Esophagus (tissue), 2 donors: ENCODE results near the gene ACOT7. TPM values are rescaled to one million over a fixed set of nuclear protein-coding genes. Genes with fewer than 3 reads are reported as not detected.
A peak's percentile ranks its signal among the peaks of the same experiment; 100 is the strongest.

Experiments used
- H3K27ac ChIP-seq, 2 donors: one replicate each; pipeline ENCODE4 v1.5.1; 2013; ENCODE audit warnings: low read depth in 2 of 2, mild to moderate bottlenecking in 2 of 2, inconsistent platforms in 1 of 2, low read length in 1 of 2, moderate library complexity in 1 of 2
- H3K27me3 ChIP-seq, 2 donors: one replicate each; pipeline ENCODE4 v1.6.1; 2013; ENCODE audit warnings: low read length in 2 of 2, control low read depth in 1 of 2, mild to moderate bottlenecking in 1 of 2; ENCODE audit not compliant: insufficient read depth in 2 of 2, control insufficient read depth in 1 of 2
- H3K36me3 ChIP-seq, 2 donors: one replicate each; pipeline ENCODE4 v1.6.1; 2013; ENCODE audit warnings: low read length in 1 of 2; ENCODE audit not compliant: control insufficient read depth in 2 of 2, insufficient read depth in 2 of 2
- H3K4me1 ChIP-seq, 2 donors: one replicate each; pipeline ENCODE4 v1.6.1; 2013; ENCODE audit warnings: low read length in 1 of 2; ENCODE audit not compliant: control insufficient read depth in 2 of 2, insufficient read depth in 2 of 2
- H3K4me3 ChIP-seq, 2 donors: one replicate each; pipeline ENCODE4 v1.5.1; 2013; ENCODE audit warnings: low read length in 2 of 2, mild to moderate bottlenecking in 2 of 2, low read depth in 1 of 2, moderate library complexity in 1 of 2
- H3K9me3 ChIP-seq, 2 donors: one replicate each; pipeline ENCODE4 v1.6.1; 2013; ENCODE audit warnings: mild to moderate bottlenecking in 2 of 2, low read depth in 1 of 2, low read length in 1 of 2, moderate library complexity in 1 of 2; ENCODE audit not compliant: control insufficient read depth in 2 of 2, insufficient read depth in 1 of 2
- WGBS, 2 donors: extraction: QIAGEN DNeasy Blood & Tissue Kit; methylation state at CpG; one replicate each; pipeline ENCODE4 v1.1.7; 2013; 5-methylcytosine and 5-hydroxymethylcytosine counted together
- polyA plus RNA-seq, 2 donors: library from polyadenylated mRNA; stranded (reverse); fragments of 200-250 nt; gene quantifications; one replicate each; pipeline ENCODE4 v1.2.3, GENCODE V29; 2013
- donor health status: healthy with polysubstance abuse.
- donor health status: Bipolar disorder and iron deficiency.

Gene ACOT7
- polyA plus RNA-seq, 2 donors = 12.3 to 39.7 TPM

GRCh38 chr1:6358144-6358624 is 35.4 kb downstream of the ACOT7 start:
- Histone ChIP-seq H3K4me1 (peaks cover 23 to 42% of the 10 kb centered on the region in 2 donors), H3K4me3 (no peak overlapping the region), H3K27ac (peak overlapping the region; percentile 86 to 87), H3K36me3 (no peaks in the 10 kb centered on the region), H3K27me3 (no peaks in the 10 kb centered on the region), H3K9me3 (no peaks in the 10 kb centered on the region)
- WGBS, 2 donors = 38 to 42% methylated on average over 10 of the region's 10 CpGs

- Histone ChIP-seq H3K4me3 (no peak overlapping the region), H3K27me3 (no peaks in the 10 kb centered on the region), H3K27ac (no peak overlapping the region), H3K36me3 (no peaks in the 10 kb centered on the region), H3K4me1 (peaks cover 23 to 42% of the 10 kb centered on the region in 2 donors), H3K9me3 (no peaks in the 10 kb centered on the region)
- 80 to 84% methylated on average over 11 of the region's 11 CpGs for WGBS, 2 donors
Measured at GRCh38 chr1:6357243-6357936, 36.2 kb downstream of the ACOT7 start.

GRCh38 chr1:6355621-6356020 is 37.9 kb downstream of the ACOT7 start:
- H3K27me3 ChIP-seq = no peaks in the 10 kb centered on the region
- H3K9me3 ChIP-seq = no peaks in the 10 kb centered on the region
- H3K36me3 ChIP-seq = no peaks in the 10 kb centered on the region
- H3K4me3 ChIP-seq = no peak overlapping the region
- peak overlapping the region in 1 of 2 donors; percentile 59 for H3K27ac ChIP-seq
- WGBS, 2 donors = 73 to 88% methylated on average over 11 of the region's 11 CpGs
- peaks cover 25 to 57% of the 10 kb centered on the region in 2 donors for H3K4me1 ChIP-seq

DNA sequence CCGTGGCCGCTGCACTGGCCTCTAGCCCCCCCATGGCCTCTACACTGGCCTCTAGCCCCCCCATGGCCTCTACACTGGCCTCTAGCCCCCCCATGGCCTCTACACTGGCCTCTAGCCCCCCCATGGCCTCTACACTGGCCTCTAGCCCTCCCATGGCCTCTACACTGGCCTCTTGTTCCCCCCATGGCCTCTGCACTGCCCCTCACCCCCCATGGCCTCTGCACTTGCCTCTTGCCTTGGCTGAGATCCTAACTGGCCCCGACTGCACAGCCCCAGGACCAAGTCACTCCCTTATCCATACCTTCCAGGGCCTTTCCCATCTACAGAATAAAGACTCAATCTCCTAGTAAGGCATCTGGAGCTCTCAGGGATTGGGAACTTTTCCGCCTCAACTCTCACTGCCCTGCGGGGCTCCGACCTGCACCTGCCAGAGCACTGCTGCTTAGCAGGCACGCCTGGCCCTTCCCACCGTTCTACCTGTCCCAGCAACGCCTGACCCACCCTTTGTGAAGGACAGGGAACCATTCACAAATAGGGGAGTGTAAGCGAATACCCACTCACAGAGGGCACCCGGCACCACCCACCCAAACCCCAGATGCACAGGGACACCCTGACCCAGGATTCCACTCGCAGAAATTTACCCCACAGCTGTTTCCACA is 38.8 kb downstream of the ACOT7 start:
- no peaks in the 10 kb centered on the region for H3K27me3 ChIP-seq
- no peaks in the 10 kb centered on the region for H3K36me3 ChIP-seq
- peak overlapping the region; percentile 4 to 59 for H3K27ac ChIP-seq
- no peak overlapping the region for H3K4me3 ChIP-seq
- 60 to 67% methylated on average over 12 of the region's 12 CpGs for WGBS, 2 donors
- H3K4me1 ChIP-seq = peaks cover 30 to 62% of the 10 kb centered on the region in 2 donors
- no peaks in the 10 kb centered on the region for H3K9me3 ChIP-seq

DNA sequence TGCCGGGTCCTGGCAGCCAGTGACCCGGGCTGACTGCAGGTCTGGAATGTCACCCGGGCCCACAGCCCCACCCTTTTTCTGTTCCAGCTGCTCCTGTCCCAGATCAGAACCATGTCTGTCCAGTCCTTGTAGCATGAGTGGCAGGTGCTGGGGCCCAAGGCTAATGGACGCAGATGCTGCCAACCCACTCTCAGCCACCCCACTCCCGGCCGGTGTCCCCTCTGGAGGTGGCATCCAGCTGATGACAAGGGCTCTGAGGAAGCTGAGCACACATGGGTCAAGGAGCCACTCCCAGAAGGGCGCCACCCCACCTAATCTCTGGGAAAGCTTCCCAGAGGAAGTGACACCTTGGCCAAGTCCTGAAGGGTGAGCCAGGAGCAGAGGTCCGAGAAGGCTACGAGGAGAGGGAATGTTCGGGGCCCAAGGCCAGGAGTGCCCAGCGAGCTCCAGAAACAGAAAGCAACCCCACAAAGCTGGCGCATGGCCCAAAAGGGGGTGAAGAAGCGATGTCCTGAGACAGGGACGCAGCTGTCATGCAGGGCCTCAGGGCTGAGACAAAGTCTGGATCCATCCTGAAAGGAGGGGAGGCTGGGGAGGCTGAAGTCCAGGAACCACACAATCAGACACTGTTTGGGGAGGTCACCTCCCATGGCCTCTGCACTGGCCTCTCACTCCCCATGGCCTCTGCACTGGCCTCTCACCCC is 39.5 kb downstream of the ACOT7 start:
- Histone ChIP-seq H3K36me3 (no peaks in the 10 kb centered on the region), H3K9me3 (no peaks in the 10 kb centered on the region), H3K27me3 (no peaks in the 10 kb centered on the region), H3K27ac (peak overlapping the region; percentile 44 to 73), H3K4me3 (no peak overlapping the region), H3K4me1 (peaks cover 26 to 63% of the 10 kb centered on the region in 2 donors)
- 29 to 43% methylated on average over 14 of the region's 14 CpGs for WGBS, 2 donors

DNA sequence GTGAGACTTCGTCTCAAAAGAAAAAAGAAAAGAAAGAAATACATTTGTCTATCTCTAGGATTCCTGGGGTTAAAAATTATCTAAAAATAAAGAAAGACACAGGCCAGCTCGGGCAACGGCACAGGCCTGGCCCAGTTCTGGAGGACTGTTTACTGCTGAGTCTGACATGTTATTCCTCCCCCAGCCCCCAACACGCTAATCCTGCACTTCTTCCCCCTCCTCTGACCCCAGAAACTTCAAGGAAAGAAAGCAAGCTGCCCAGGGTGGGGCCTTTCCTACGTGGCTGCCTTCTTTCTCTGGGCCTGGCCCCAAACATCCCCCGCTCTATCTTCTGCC is 40.0 kb downstream of the ACOT7 start:
- Histone ChIP-seq H3K9me3 (no peaks in the 10 kb centered on the region), H3K27me3 (no peaks in the 10 kb centered on the region), H3K27ac (peak overlapping the region; percentile 44 to 73), H3K4me3 (no peak overlapping the region), H3K4me1 (peaks cover 22 to 62% of the 10 kb centered on the region in 2 donors), H3K36me3 (no peaks in the 10 kb centered on the region)
- 33 to 45% methylated on average over 6 of the region's 6 CpGs for WGBS, 2 donors

- no peaks in the 10 kb centered on the region for H3K27me3 ChIP-seq
- H3K4me1 ChIP-seq = peaks cover 16 to 60% of the 10 kb centered on the region in 2 donors
- H3K27ac ChIP-seq = no peak overlapping the region
- H3K36me3 ChIP-seq = no peaks in the 10 kb centered on the region
- no peak overlapping the region for H3K4me3 ChIP-seq
- WGBS, 2 donors = 59 to 60% methylated on average over 3 of the region's 3 CpGs
- no peaks in the 10 kb centered on the region for H3K9me3 ChIP-seq
Measured at GRCh38 chr1:6352138-6352563, 41.4 kb downstream of the ACOT7 start.

GRCh38 chr1:6351480-6352137 is 42.0 kb downstream of the ACOT7 start:
- Histone ChIP-seq H3K4me1 (peaks cover 16 to 60% of the 10 kb centered on the region in 2 donors), H3K27me3 (no peaks in the 10 kb centered on the region), H3K27ac (no peak overlapping the region), H3K4me3 (no peak overlapping the region), H3K36me3 (no peaks in the 10 kb centered on the region), H3K9me3 (no peaks in the 10 kb centered on the region)
- WGBS, 2 donors = 59 to 64% methylated on average over 9 to 15 of the region's 15 CpGs

DNA sequence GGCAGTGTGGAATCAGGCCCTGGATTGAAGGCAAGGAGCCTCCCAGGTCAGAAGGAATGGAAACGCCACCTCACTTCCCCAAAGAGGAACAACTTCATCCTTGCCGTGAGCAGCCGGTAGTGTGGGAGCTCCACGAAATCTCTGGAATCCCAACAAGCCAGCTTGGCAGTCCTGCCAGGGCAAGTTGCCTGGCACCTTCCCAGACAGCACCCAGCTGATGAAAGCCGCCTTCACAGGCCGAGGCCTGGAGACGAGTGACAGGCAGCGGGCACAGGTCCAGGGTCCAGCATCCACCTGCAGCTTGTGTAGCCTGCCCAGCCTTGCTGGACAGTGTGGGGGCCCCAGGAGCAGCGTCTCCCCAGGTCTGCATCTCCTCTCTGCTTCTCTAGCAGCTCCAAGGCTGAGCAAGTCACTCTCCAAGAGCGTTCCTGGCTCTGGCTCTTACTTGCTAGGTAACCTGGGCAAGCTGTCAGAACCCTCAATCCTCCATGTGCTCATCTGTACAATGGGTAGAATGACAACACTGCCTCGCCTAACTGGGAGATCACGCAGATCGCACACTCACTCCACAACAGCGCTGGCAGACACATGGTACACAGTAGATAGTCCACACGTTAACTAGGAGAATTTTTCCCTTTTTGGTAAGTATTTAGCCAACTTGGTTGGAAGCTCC is 43.0 kb downstream of the ACOT7 start:
- Histone ChIP-seq H3K27me3 (no peaks in the 10 kb centered on the region), H3K27ac (peak overlapping the region; percentile 76 to 82), H3K9me3 (no peaks in the 10 kb centered on the region), H3K36me3 (peaks cover 0 to 2% of the 10 kb centered on the region in 2 donors), H3K4me3 (no peak overlapping the region), H3K4me1 (peaks cover 16 to 58% of the 10 kb centered on the region in 2 donors)
- WGBS, 2 donors = 47 to 51% methylated on average over 15 of the region's 15 CpGs
